ENCODE results near the gene ANK3.

ANK3 gene

DNA sequence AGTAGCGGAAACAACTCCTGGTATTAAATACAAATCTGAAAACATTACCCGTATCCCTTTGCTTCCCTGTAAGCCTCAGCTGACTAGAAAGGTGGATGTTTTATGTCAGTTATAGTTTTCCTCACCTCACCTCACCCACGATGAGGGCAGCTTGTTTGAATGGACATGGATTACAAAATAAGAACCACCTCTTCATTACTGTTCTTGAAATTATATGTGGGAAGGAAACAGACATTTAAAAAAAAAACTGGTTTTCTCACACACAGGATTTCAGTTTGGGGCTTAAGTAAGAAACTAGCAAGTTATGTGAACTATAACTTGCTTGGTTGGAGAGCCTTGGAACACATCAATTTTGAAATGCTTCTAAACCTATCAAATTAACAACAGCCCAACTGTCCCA lies 250.4 kb downstream of the ANK3 start:
- Histone ChIP-seq H3K9me3 (ENCODE audit: insufficient read depth, low read depth, low read length) (no peaks in the 10 kb centered on the region), H3K14ac (ENCODE audit: low read length) (no peak overlapping the region), H3K9ac (ENCODE audit: low read length) (no peak overlapping the region), H3K79me2 (ENCODE audit: control insufficient read depth, insufficient read depth, low read length, poor library complexity) (peaks cover 3% of the 10 kb centered on the region), H2AK5ac (ENCODE audit: low read length) (no peak overlapping the region), H3K18ac (ENCODE audit: low read length) (no peak overlapping the region), H3K27ac (ENCODE audit: low read depth, low read length) (peak overlapping the region; percentile 96), H3K27me3 (ENCODE audit: insufficient read depth, low read length) (no peaks in the 10 kb centered on the region), H3K79me1 (ENCODE audit: low read length) (peaks cover 22% of the 10 kb centered on the region), H3K23ac (ENCODE audit: low read length) (no peak overlapping the region), H4K91ac (ENCODE audit: low read depth, low read length) (no peak overlapping the region), H2AFZ (ENCODE audit: insufficient read depth, low read length, poor library complexity) (no peak overlapping the region), H4K8ac (ENCODE audit: low read depth, low read length) (no peak overlapping the region), H2BK120ac (ENCODE audit: insufficient read depth, low read length, poor library complexity) (no peak overlapping the region), H3K4me3 (ENCODE audit: low read depth, low read length) (no peak overlapping the region), H4K12ac (ENCODE audit: low read depth, low read length) (no peak overlapping the region), H3K4ac (ENCODE audit: low read depth, low read length) (no peak overlapping the region), H3K36me3 (ENCODE audit: control insufficient read depth in 1 of 2, insufficient read depth in 2 of 2, low read length in 2 of 2) (no peaks in the 10 kb centered on the region), H2BK5ac (ENCODE audit: low read depth, low read length, poor library complexity) (peak overlapping the region; percentile 52), H3K4me1 (ENCODE audit: control insufficient read depth in 1 of 2, insufficient read depth in 2 of 2, low read length in 2 of 2) (peaks cover 11 to 15% of the 10 kb centered on the region in 2 experiments), H2BK12ac (ENCODE audit: low read length) (no peak overlapping the region), H3K4me2 (ENCODE audit: low read length) (peak overlapping the region; percentile 86)
- peak; percentile 32 to 70 for DNase-seq
- no CpG with 5 or more reads among the region's 3 CpGs for WGBS (ENCODE audit: extremely low coverage, insufficient coverage, insufficient read length)

DNA sequence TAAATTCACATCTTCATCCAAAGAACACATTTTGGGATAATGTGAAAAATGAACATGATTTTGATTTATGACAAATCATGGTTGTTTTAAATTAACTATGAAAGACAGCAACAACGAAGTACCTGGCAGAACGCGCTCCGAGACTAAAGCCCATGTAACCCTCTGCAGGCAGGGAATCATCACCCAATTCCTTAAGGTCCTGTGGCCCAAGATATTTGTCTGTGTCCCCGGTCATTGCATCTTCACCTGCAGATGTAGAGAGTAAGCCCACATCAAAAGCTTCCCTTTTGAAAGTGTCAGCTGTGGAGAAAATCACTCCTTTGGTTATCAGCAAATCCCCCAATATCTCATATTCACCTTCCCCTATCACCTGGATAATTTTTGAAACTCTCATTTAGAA lies 250.8 kb downstream of the ANK3 start:
- Histone ChIP-seq H2AFZ (ENCODE audit: insufficient read depth, low read length, poor library complexity) (no peak overlapping the region), H2AK5ac (ENCODE audit: low read length) (no peak overlapping the region), H4K12ac (ENCODE audit: low read depth, low read length) (no peak overlapping the region), H3K4me3 (ENCODE audit: low read depth, low read length) (peak overlapping the region; percentile 60), H3K23ac (ENCODE audit: low read length) (no peak overlapping the region), H4K91ac (ENCODE audit: low read depth, low read length) (peak overlapping the region; percentile 55), H3K27ac (ENCODE audit: low read depth, low read length) (peak overlapping the region; percentile 96), H2BK5ac (ENCODE audit: low read depth, low read length, poor library complexity) (peak overlapping the region; percentile 31), H4K8ac (ENCODE audit: low read depth, low read length) (no peak overlapping the region), H3K9me3 (ENCODE audit: insufficient read depth, low read depth, low read length) (no peaks in the 10 kb centered on the region), H3K4ac (ENCODE audit: low read depth, low read length) (peak overlapping the region; percentile 40), H3K14ac (ENCODE audit: low read length) (peak overlapping the region; percentile 46), H2BK120ac (ENCODE audit: insufficient read depth, low read length, poor library complexity) (peak overlapping the region; percentile 56), H3K4me2 (ENCODE audit: low read length) (peak overlapping the region; percentile 86), H3K18ac (ENCODE audit: low read length) (peak overlapping the region; percentile 33), H2BK12ac (ENCODE audit: low read length) (peak overlapping the region; percentile 86), H3K4me1 (ENCODE audit: control insufficient read depth in 1 of 2, insufficient read depth in 2 of 2, low read length in 2 of 2) (peaks cover 11 to 15% of the 10 kb centered on the region in 2 experiments), H3K27me3 (ENCODE audit: insufficient read depth, low read length) (no peaks in the 10 kb centered on the region), H3K9ac (ENCODE audit: low read length) (no peak overlapping the region), H3K79me2 (ENCODE audit: control insufficient read depth, insufficient read depth, low read length, poor library complexity) (peaks cover 3% of the 10 kb centered on the region), H3K79me1 (ENCODE audit: low read length) (peaks cover 24% of the 10 kb centered on the region), H3K36me3 (ENCODE audit: control insufficient read depth in 1 of 2, insufficient read depth in 2 of 2, low read length in 2 of 2) (no peaks in the 10 kb centered on the region)
- no CpG with 5 or more reads among the region's 5 CpGs for WGBS (ENCODE audit: extremely low coverage, insufficient coverage, insufficient read length)
- no peak for DNase-seq

DNA sequence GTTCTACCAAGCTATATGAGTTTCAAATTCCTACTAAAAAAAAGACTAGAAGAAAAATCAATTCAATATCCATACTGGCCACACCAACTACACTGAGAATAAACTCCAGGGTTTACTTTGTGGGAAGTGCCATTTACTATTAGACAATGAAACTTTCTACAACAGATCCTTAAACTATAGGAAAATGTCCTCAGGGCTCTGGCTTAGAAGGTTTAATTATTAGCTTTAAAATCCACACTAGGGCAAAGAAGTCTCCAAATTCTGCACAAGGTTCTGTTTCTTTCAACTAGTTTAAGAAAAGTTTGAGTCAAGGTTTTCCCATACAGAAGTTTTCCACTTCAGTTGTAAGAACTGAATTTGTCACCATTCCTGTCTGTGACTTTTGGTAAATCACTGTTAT lies 251.6 kb downstream of the ANK3 start:
- Histone ChIP-seq H3K36me3 (ENCODE audit: control insufficient read depth in 1 of 2, insufficient read depth in 2 of 2, low read length in 2 of 2) (no peaks in the 10 kb centered on the region), H3K79me1 (ENCODE audit: low read length) (peaks cover 24% of the 10 kb centered on the region), H3K4me2 (ENCODE audit: low read length) (no peak overlapping the region), H4K12ac (ENCODE audit: low read depth, low read length) (no peak overlapping the region), H2BK12ac (ENCODE audit: low read length) (no peak overlapping the region), H2BK5ac (ENCODE audit: low read depth, low read length, poor library complexity) (no peak overlapping the region), H4K8ac (ENCODE audit: low read depth, low read length) (no peak overlapping the region), H4K91ac (ENCODE audit: low read depth, low read length) (no peak overlapping the region), H3K4ac (ENCODE audit: low read depth, low read length) (no peak overlapping the region), H3K27me3 (ENCODE audit: insufficient read depth, low read length) (no peaks in the 10 kb centered on the region), H2BK120ac (ENCODE audit: insufficient read depth, low read length, poor library complexity) (no peak overlapping the region), H3K9ac (ENCODE audit: low read length) (no peak overlapping the region), H3K79me2 (ENCODE audit: control insufficient read depth, insufficient read depth, low read length, poor library complexity) (peaks cover 3% of the 10 kb centered on the region), H3K14ac (ENCODE audit: low read length) (no peak overlapping the region), H3K4me3 (ENCODE audit: low read depth, low read length) (no peak overlapping the region), H2AK5ac (ENCODE audit: low read length) (no peak overlapping the region), H3K23ac (ENCODE audit: low read length) (no peak overlapping the region), H3K4me1 (ENCODE audit: control insufficient read depth in 1 of 2, insufficient read depth in 2 of 2, low read length in 2 of 2) (peaks cover 11 to 16% of the 10 kb centered on the region in 2 experiments), H3K9me3 (ENCODE audit: insufficient read depth, low read depth, low read length) (no peaks in the 10 kb centered on the region), H3K27ac (ENCODE audit: low read depth, low read length) (peak overlapping the region; percentile 55), H3K18ac (ENCODE audit: low read length) (no peak overlapping the region), H2AFZ (ENCODE audit: insufficient read depth, low read length, poor library complexity) (no peak overlapping the region)
- no peak for DNase-seq

DNA sequence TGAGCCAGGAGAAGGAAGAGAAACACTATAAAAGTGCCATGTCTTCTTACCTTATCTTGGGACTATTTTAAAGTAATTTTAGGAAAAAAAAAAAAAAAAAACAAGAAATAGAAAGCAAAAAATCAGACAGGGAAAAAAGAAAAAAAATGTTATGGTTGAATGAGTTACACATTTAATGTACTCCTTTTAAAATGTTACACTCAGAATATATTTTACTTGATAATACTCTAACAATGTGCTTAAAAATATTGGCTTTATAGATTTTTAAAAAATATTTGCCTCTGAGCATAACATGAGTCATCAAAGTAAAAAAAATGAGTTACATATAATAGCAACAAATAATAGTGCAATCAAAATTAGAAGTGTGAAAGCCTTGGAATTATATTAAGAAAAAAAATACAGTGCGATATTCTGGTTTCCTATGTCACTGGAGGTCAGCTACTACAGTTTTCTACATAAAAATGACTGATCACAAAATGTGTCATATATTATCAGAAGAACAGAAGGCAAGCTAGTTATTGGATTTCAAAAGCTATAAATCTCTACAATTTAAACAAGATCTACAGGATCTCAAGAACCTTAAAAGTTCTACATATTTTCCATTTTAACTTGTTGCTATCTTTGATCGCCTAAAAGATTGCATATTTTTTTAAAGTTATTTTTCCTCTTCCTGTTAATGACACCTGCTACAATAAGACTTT lies 252.2 kb downstream of the ANK3 start:
- Histone ChIP-seq H3K4me3 (ENCODE audit: low read depth, low read length) (no peak overlapping the region), H2AK5ac (ENCODE audit: low read length) (no peak overlapping the region), H3K18ac (ENCODE audit: low read length) (no peak overlapping the region), H3K4me1 (ENCODE audit: control insufficient read depth in 1 of 2, insufficient read depth in 2 of 2, low read length in 2 of 2) (peaks cover 11 to 16% of the 10 kb centered on the region in 2 experiments), H3K23ac (ENCODE audit: low read length) (no peak overlapping the region), H2BK5ac (ENCODE audit: low read depth, low read length, poor library complexity) (no peak overlapping the region), H3K27me3 (ENCODE audit: insufficient read depth, low read length) (no peaks in the 10 kb centered on the region), H3K79me2 (ENCODE audit: control insufficient read depth, insufficient read depth, low read length, poor library complexity) (peaks cover 3% of the 10 kb centered on the region), H4K12ac (ENCODE audit: low read depth, low read length) (no peak overlapping the region), H2BK120ac (ENCODE audit: insufficient read depth, low read length, poor library complexity) (no peak overlapping the region), H4K91ac (ENCODE audit: low read depth, low read length) (no peak overlapping the region), H2BK12ac (ENCODE audit: low read length) (no peak overlapping the region), H3K4me2 (ENCODE audit: low read length) (no peak overlapping the region), H3K4ac (ENCODE audit: low read depth, low read length) (no peak overlapping the region), H3K79me1 (ENCODE audit: low read length) (peaks cover 24% of the 10 kb centered on the region), H3K9me3 (ENCODE audit: insufficient read depth, low read depth, low read length) (no peaks in the 10 kb centered on the region), H3K14ac (ENCODE audit: low read length) (no peak overlapping the region), H2AFZ (ENCODE audit: insufficient read depth, low read length, poor library complexity) (no peak overlapping the region), H4K8ac (ENCODE audit: low read depth, low read length) (no peak overlapping the region), H3K36me3 (ENCODE audit: control insufficient read depth in 1 of 2, insufficient read depth in 2 of 2, low read length in 2 of 2) (no peaks in the 10 kb centered on the region), H3K27ac (ENCODE audit: low read depth, low read length) (no peak overlapping the region), H3K9ac (ENCODE audit: low read length) (no peak overlapping the region)
- DNase-seq, result peak in 1 of 2 donors; percentile 14
- WGBS (ENCODE audit: extremely low coverage, insufficient coverage, insufficient read length), result no CpG with 5 or more reads among the region's 2 CpGs

Measured in trophoblast cell (in vitro differentiated cells and primary cell).